H9 (cell line): ENCODE data around the gene DAPK1. TPM values are rescaled to one million over a fixed set of nuclear protein-coding genes. Genes with fewer than 3 reads are reported as not detected.
A peak's percentile ranks its signal among the peaks of the same experiment; 100 is the strongest.

Source experiments
- DNase-seq: peaks from one replicate; pipeline ENCODE4 v3.0.0-alpha.2; 2017
- H2AFZ ChIP-seq: one replicate; pipeline ENCODE4 v1.6.1; 2013; ENCODE audit warnings: mild to moderate bottlenecking, low read length, control low read depth, moderate library complexity
- H2AK5ac ChIP-seq: 2 replicates; pipeline ENCODE4 v1.6.1; 2013; ENCODE audit warnings: low read length, control low read depth, mixed read lengths; ENCODE audit not compliant: insufficient read length
- H2BK120ac ChIP-seq: one replicate; pipeline ENCODE4 v1.6.1; 2013; ENCODE audit warnings: low read depth, mild to moderate bottlenecking, low read length, control low read depth, inconsistent platforms; ENCODE audit not compliant: poor library complexity, severe bottlenecking
- H2BK12ac ChIP-seq: 2 replicates; pipeline ENCODE4 v1.6.1; 2013; ENCODE audit warnings: low read length, control low read depth, mixed read lengths, low read depth; ENCODE audit not compliant: insufficient read length
- H2BK15ac ChIP-seq: 2 replicates; pipeline ENCODE4 v1.6.1; 2013; ENCODE audit warnings: low read depth, low read length, control low read depth
- H2BK20ac ChIP-seq: one replicate; pipeline ENCODE4 v1.6.1; 2013; ENCODE audit warnings: low read depth, mild to moderate bottlenecking, low read length, control low read depth, inconsistent platforms; ENCODE audit not compliant: poor library complexity, severe bottlenecking
- H2BK5ac ChIP-seq: 2 replicates; pipeline ENCODE4 v1.6.1; 2013; ENCODE audit warnings: low read length, control low read depth, mixed read lengths; ENCODE audit not compliant: insufficient read length
- H3K14ac ChIP-seq: 2 replicates; pipeline ENCODE4 v1.6.1; 2013; ENCODE audit warnings: low read length, control low read depth; ENCODE audit not compliant: insufficient read depth
- H3K18ac ChIP-seq: 2 replicates; pipeline ENCODE4 v1.6.1; 2013; ENCODE audit warnings: low read depth, mild to moderate bottlenecking, mixed read lengths, low read length, control low read depth; ENCODE audit not compliant: insufficient read length
- H3K23ac ChIP-seq: 2 replicates; pipeline ENCODE4 v1.6.1; 2013; ENCODE audit warnings: low read length, control low read depth, mixed read lengths, low read depth; ENCODE audit not compliant: insufficient read length
- H3K23me2 ChIP-seq: 2 replicates; pipeline ENCODE4 v1.6.1; 2013; ENCODE audit warnings: low read depth, mild to moderate bottlenecking, mixed read lengths, low read length, control low read depth; ENCODE audit not compliant: insufficient read length, poor library complexity, severe bottlenecking
- H3K27ac ChIP-seq: 2 replicates; pipeline ENCODE4 v1.5.1; 2013; ENCODE audit warnings: low read length, control low read depth, mixed read lengths, low read depth; ENCODE audit not compliant: insufficient read length
- H3K27me3 ChIP-seq: 2 replicates; pipeline ENCODE4 v1.6.1; 2013; ENCODE audit warnings: low read length, control low read depth, inconsistent platforms; ENCODE audit not compliant: insufficient read depth
- H3K4ac ChIP-seq: 2 replicates; pipeline ENCODE4 v1.6.1; 2013; ENCODE audit warnings: low read depth, mild to moderate bottlenecking, control low read depth, inconsistent platforms, low read length, moderate library complexity
- H3K4me1 ChIP-seq: 2 replicates; pipeline ENCODE4 v1.6.1; 2013; ENCODE audit warnings: low read length, control low read depth, inconsistent platforms; ENCODE audit not compliant: insufficient read depth
- H3K4me2 ChIP-seq: 2 replicates; pipeline ENCODE4 v1.6.1; 2013; ENCODE audit warnings: low read length, control low read depth, mixed read lengths; ENCODE audit not compliant: insufficient read length, insufficient read depth
- H3K56ac ChIP-seq: 2 replicates; pipeline ENCODE4 v1.6.1; 2013; ENCODE audit warnings: low read depth, mild to moderate bottlenecking, mixed read lengths, low read length, control low read depth; ENCODE audit not compliant: insufficient read length
- H3K79me1 ChIP-seq: 2 replicates; pipeline ENCODE4 v1.6.1; 2013; ENCODE audit warnings: low read depth, mild to moderate bottlenecking, moderate library complexity, low read length, control low read depth, inconsistent platforms; ENCODE audit not compliant: insufficient read depth, poor library complexity, severe bottlenecking
- H3K79me2 ChIP-seq: 2 replicates; pipeline ENCODE4 v1.6.1; 2013; ENCODE audit warnings: low read length, control low read depth, inconsistent platforms; ENCODE audit not compliant: insufficient read depth
- H3K9ac ChIP-seq: 2 replicates; pipeline ENCODE4 v1.6.1; 2013; ENCODE audit warnings: low read length, control low read depth, mixed read lengths; ENCODE audit not compliant: insufficient read length; ENCODE audit errors: extremely low read depth
- H3K9me3 ChIP-seq: one replicate; pipeline ENCODE4 v1.6.1; 2013; ENCODE audit warnings: low read depth, low read length, inconsistent platforms; ENCODE audit not compliant: control insufficient read depth
- H3T11ph ChIP-seq: one replicate; pipeline ENCODE4 v1.6.1; 2013; ENCODE audit warnings: mild to moderate bottlenecking, low read length, control low read depth, inconsistent platforms
- H4K20me1 ChIP-seq: one replicate; pipeline ENCODE4 v1.6.1; 2013; ENCODE audit not compliant: control insufficient read depth, insufficient read length, insufficient read depth
- H4K5ac ChIP-seq: 2 replicates; pipeline ENCODE4 v1.6.1; 2013; ENCODE audit warnings: low read depth, mild to moderate bottlenecking, mixed read lengths, low read length, control low read depth; ENCODE audit not compliant: insufficient read length
- H4K8ac ChIP-seq: replicated peaks from 2 replicates; pipeline ENCODE4 v1.6.1; 2013; ENCODE audit warnings: low read length, control low read depth, mixed read lengths, low read depth; ENCODE audit not compliant: insufficient read length
- H4K91ac ChIP-seq: 2 replicates; pipeline ENCODE4 v1.6.1; 2013; ENCODE audit warnings: low read depth, mild to moderate bottlenecking, moderate library complexity, mixed read lengths, low read length, control low read depth; ENCODE audit not compliant: insufficient read length
- H3K27ac Mint-ChIP-seq, 3 experiments: 2 replicates in 2 of 3; 3 replicates in 1 of 3; pipeline ENCODE4 v1.8.0; 2020 to 2021; ENCODE audit warnings: mixed read lengths in 3 of 3, mild to moderate bottlenecking in 1 of 3, moderate library complexity in 1 of 3
- H3K27me3 Mint-ChIP-seq: 2 replicates; pipeline ENCODE4 v1.8.0; 2021; ENCODE audit warnings: low read depth, mild to moderate bottlenecking, moderate library complexity, mixed read lengths
- H3K36me3 Mint-ChIP-seq, 3 experiments: 2 replicates in 2 of 3; 3 replicates in 1 of 3; pipeline ENCODE4 v1.8.0; 2020 to 2021; ENCODE audit warnings: low read depth in 3 of 3, mixed read lengths in 3 of 3; ENCODE audit not compliant: insufficient read depth in 1 of 3
- H3K4me1 Mint-ChIP-seq, 2 experiments: 2 replicates each; pipeline ENCODE4 v1.8.0; 2020; ENCODE audit warnings: mixed read lengths in 2 of 2
- H3K4me3 Mint-ChIP-seq, 2 experiments: 2 replicates in 1 of 2; 3 replicates in 1 of 2; pipeline ENCODE4 v1.8.0; 2020 to 2021; ENCODE audit warnings: mild to moderate bottlenecking in 2 of 2, mixed read lengths in 2 of 2, moderate library complexity in 1 of 2
- H3K9me3 Mint-ChIP-seq, 2 experiments: 2 replicates in 1 of 2; 3 replicates in 1 of 2; pipeline ENCODE4 v1.8.0; 2020; ENCODE audit warnings: mild to moderate bottlenecking in 2 of 2, mixed read lengths in 2 of 2, moderate library complexity in 1 of 2
- CTCF ChIP-seq: fragments of 200-600 bp; sonication (generic); conservative IDR thresholded peaks from 3 replicates; pipeline ENCODE4 v1.8.0; 2021; ENCODE audit warnings: antibody characterized with exemption, mild to moderate bottlenecking
- WGBS: extraction: QIAGEN DNeasy Blood & Tissue Kit; methylation state at CpG from one replicate; pipeline ENCODE4 v1.1.7; 2013; ENCODE audit warnings: missing lambda C conversion rate, low lambda C conversion rate, mixed read lengths; ENCODE audit not compliant: insufficient read length; ENCODE audit errors: extremely low coverage; 5-methylcytosine and 5-hydroxymethylcytosine counted together
- total RNA-seq: library from RNA; stranded (reverse); gene quantifications from 2 replicates; pipeline ENCODE4 v1.2.1, GENCODE V29; 2021

The DAPK1 gene
- total RNA-seq, 1 experiment from 2014 or later, result 79.4 TPM

DNA sequence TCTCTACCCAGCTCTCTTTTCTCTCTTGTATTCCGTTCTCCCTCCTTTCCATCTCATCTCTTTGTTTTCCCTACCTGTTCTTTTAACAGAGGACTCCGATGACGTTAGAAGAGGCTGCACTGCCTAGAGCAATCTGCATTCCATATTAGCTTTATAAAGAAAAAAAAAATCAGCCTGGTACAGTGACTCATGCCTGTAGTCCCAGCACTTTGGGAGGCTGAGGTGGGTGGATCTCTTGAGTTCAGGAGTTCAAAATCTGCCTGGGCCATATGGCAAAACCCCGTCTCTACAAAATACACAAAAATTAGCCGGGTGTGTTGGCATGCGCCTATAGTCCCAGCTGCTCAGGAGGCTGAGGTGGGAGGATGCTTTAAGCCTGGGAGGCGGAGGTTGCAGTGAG lies 49.0 kb downstream of the DAPK1 start:
- no peak overlapping the region for H3K27ac ChIP-seq
- no peak overlapping the region for H2BK120ac ChIP-seq
- H3T11ph ChIP-seq, result no peak overlapping the region
- no peak overlapping the region for H2AFZ ChIP-seq
- peaks cover 5% of the 10 kb centered on the region for H3K4me1 ChIP-seq
- H3K79me1 ChIP-seq, result peaks cover 9% of the 10 kb centered on the region
- no peaks in the 10 kb centered on the region for H3K27me3 ChIP-seq
- H2AK5ac ChIP-seq, result no peak overlapping the region
- no peak overlapping the region for H4K8ac ChIP-seq
- no peak overlapping the region for H2BK12ac ChIP-seq
- no peak overlapping the region for H2BK5ac ChIP-seq
- no peak overlapping the region for H3K4me2 ChIP-seq
- no peak overlapping the region for H3K23ac ChIP-seq
- H4K5ac ChIP-seq, result no peak overlapping the region
- no peak overlapping the region for H3K14ac ChIP-seq
- TF ChIP-seq CTCF, result no peak
- no peak overlapping the region for H3K56ac ChIP-seq
- no peaks in the 10 kb centered on the region for H3K9me3 ChIP-seq
- peaks cover 2% of the 10 kb centered on the region in 2 experiments; a peak in 1 of 5 replicates for H3K9me3 Mint-ChIP-seq
- peaks cover 25 to 26% of the 10 kb centered on the region in 2 experiments for H3K4me1 Mint-ChIP-seq
- no peaks in the 10 kb centered on the region for H3K23me2 ChIP-seq
- H3K27me3 Mint-ChIP-seq, result no peaks in the 10 kb centered on the region
- H3K4ac ChIP-seq, result no peak overlapping the region
- H3K18ac ChIP-seq, result no peak overlapping the region
- no peak overlapping the region for H3K9ac ChIP-seq
- DNase-seq, result no peak
- peaks cover 8% of the 10 kb centered on the region for H3K79me2 ChIP-seq
- H3K27ac Mint-ChIP-seq, result peak overlapping the region in 2 of 3 experiments; percentile 31 to 81; a peak in 2 of 7 replicates
- H4K20me1 ChIP-seq, result no peaks in the 10 kb centered on the region
- H2BK20ac ChIP-seq, result no peak overlapping the region
- peaks cover 17 to 19% (median 17%) of the 10 kb centered on the region in 3 experiments for H3K36me3 Mint-ChIP-seq
- H2BK15ac ChIP-seq, result no peak overlapping the region
- H3K4me3 Mint-ChIP-seq, result no peak overlapping the region
- H4K91ac ChIP-seq, result no peak overlapping the region
- no CpG with 5 or more reads among the region's 7 CpGs for WGBS
